Astrocyte (in vitro differentiated cells and primary cell): Measurements from ENCODE around the gene TICAM1. TPM values are rescaled to one million over a fixed set of nuclear protein-coding genes. Genes with fewer than 3 reads are reported as not detected.

Experiments used
- DNase-seq: peaks from one replicate; pipeline ENCODE4 v3.0.0-alpha.2; 2010; ENCODE audit warnings: low read depth
- FAIRE-seq: peaks from 2 replicates; lab custom pipeline; 2011; peaks lifted over from hg19 to GRCh38; lab: Jason Lieb, UNC
- H2AFZ ChIP-seq: 2 replicates; pipeline ENCODE4 v1.6.0; 2012; ENCODE audit warnings: low read depth, low read length, inconsistent platforms
- H3K27ac ChIP-seq: 2 replicates; pipeline ENCODE4 v1.5.1; 2011; ENCODE audit warnings: low read depth, low read length, inconsistent platforms
- H3K27me3 ChIP-seq: 2 replicates; pipeline ENCODE4 v1.6.0; 2011; ENCODE audit warnings: low read length, inconsistent platforms; ENCODE audit not compliant: insufficient read depth
- H3K36me3 ChIP-seq: 2 replicates; pipeline ENCODE4 v1.5.1; 2011; ENCODE audit warnings: low read length, inconsistent platforms; ENCODE audit not compliant: insufficient read depth
- H3K4me1 ChIP-seq: 2 replicates; pipeline ENCODE4 v1.5.1; 2011; ENCODE audit warnings: low read length, inconsistent platforms; ENCODE audit not compliant: insufficient read depth
- H3K4me2 ChIP-seq: 2 replicates; pipeline ENCODE4 v1.6.0; 2012; ENCODE audit warnings: low read length, inconsistent platforms
- H3K4me3 ChIP-seq: 2 replicates; pipeline ENCODE4 v1.5.1; 2011; ENCODE audit warnings: low read depth, mild to moderate bottlenecking, low read length, inconsistent platforms; ENCODE audit not compliant: insufficient read depth
- H3K79me2 ChIP-seq: 2 replicates; pipeline ENCODE4 v1.6.0; 2012; ENCODE audit warnings: mild to moderate bottlenecking, low read length, inconsistent platforms; ENCODE audit not compliant: insufficient read depth
- H3K9ac ChIP-seq: 2 replicates; pipeline ENCODE4 v1.6.0; 2012; ENCODE audit warnings: mild to moderate bottlenecking, low read length, inconsistent platforms
- H3K9me3 ChIP-seq: 2 replicates; pipeline ENCODE4 v1.5.1; 2012; ENCODE audit warnings: low read depth, mild to moderate bottlenecking, low read length, inconsistent platforms; ENCODE audit not compliant: insufficient read depth
- H4K20me1 ChIP-seq: 2 replicates; pipeline ENCODE4 v1.6.0; 2012; ENCODE audit warnings: low read length, inconsistent platforms; ENCODE audit not compliant: insufficient read depth
- H3K27ac Mint-ChIP-seq: one replicate; pipeline ENCODE4 v1.8.0; 2021; ENCODE audit warnings: mild to moderate bottlenecking, mixed read lengths; ENCODE audit not compliant: unreplicated experiment
- H3K27me3 Mint-ChIP-seq: one replicate; pipeline ENCODE4 v1.8.0; 2021; ENCODE audit warnings: low read depth, mixed read lengths; ENCODE audit not compliant: unreplicated experiment
- H3K36me3 Mint-ChIP-seq: one replicate; pipeline ENCODE4 v1.8.0; 2021; ENCODE audit warnings: low read depth, mixed read lengths; ENCODE audit not compliant: unreplicated experiment
- H3K4me1 Mint-ChIP-seq: one replicate; pipeline ENCODE4 v1.8.0; 2021; ENCODE audit warnings: low read depth, mixed read lengths; ENCODE audit not compliant: unreplicated experiment
- H3K4me3 Mint-ChIP-seq: one replicate; pipeline ENCODE4 v1.8.0; 2021; ENCODE audit warnings: mild to moderate bottlenecking, moderate library complexity, mixed read lengths; ENCODE audit not compliant: unreplicated experiment
- H3K9me3 Mint-ChIP-seq: one replicate; pipeline ENCODE4 v1.8.0; 2021; ENCODE audit warnings: mild to moderate bottlenecking, mixed read lengths; ENCODE audit not compliant: unreplicated experiment
- CTCF ChIP-seq: IDR thresholded peaks from 2 replicates; pipeline ENCODE4 v1.5.1; 2011; ENCODE audit warnings: low read depth, mild to moderate bottlenecking, inconsistent platforms, low read length, moderate library complexity; ENCODE audit not compliant: insufficient read depth
- EZH2 ChIP-seq: IDR thresholded peaks from 2 replicates; pipeline ENCODE4 v1.6.1; 2012; ENCODE audit warnings: mild to moderate bottlenecking, low read length, inconsistent platforms; ENCODE audit not compliant: insufficient read depth
- total RNA-seq: library from RNA; stranded (reverse); gene quantifications from 2 replicates; pipeline ENCODE4 v1.2.1, GENCODE V29; 2021

Gene TICAM1
- total RNA-seq, 1 donor from 2014 or later = 10.0 TPM

- TF ChIP-seq EZH2 (no peak), CTCF (no peak)
Measured at GRCh38 chr19:4878491-4878968, 47.0 kb upstream of the TICAM1 start.

GRCh38 chr19:4877753-4878490, 46.4 kb upstream of the TICAM1 start:
- FAIRE-seq (no peak), DNase-seq (no peak)
- no peaks in the 10 kb centered on the region for H3K9me3 ChIP-seq
- no peak overlapping the region for H3K4me3 ChIP-seq
- H3K36me3 ChIP-seq = no peaks in the 10 kb centered on the region
- H3K27me3 ChIP-seq = peaks cover 3% of the 10 kb centered on the region
- no peaks in the 10 kb centered on the region for H3K79me2 ChIP-seq
- H3K4me2 ChIP-seq = peak overlapping the region; percentile 43
- H3K36me3 Mint-ChIP-seq = peaks cover 5% of the 10 kb centered on the region
- no peaks in the 10 kb centered on the region for H3K9me3 Mint-ChIP-seq
- H4K20me1 ChIP-seq = no peaks in the 10 kb centered on the region
- peaks cover 6% of the 10 kb centered on the region for H3K27me3 Mint-ChIP-seq
- peaks cover 18% of the 10 kb centered on the region for H3K4me1 ChIP-seq
- H2AFZ ChIP-seq = peak overlapping the region; percentile 96
- H3K9ac ChIP-seq = peak overlapping the region; percentile 65
- TF ChIP-seq EZH2 = no peak
- no peak for TF ChIP-seq CTCF
- H3K4me3 Mint-ChIP-seq = no peak overlapping the region
- no peak overlapping the region for H3K27ac Mint-ChIP-seq
- no peak overlapping the region for H3K27ac ChIP-seq
- no peaks in the 10 kb centered on the region for H3K4me1 Mint-ChIP-seq

More at GRCh38 chr19:4878491-4878968, 47.0 kb upstream of the TICAM1 start:
- no peak for FAIRE-seq
- peaks cover 18% of the 10 kb centered on the region for H3K4me1 ChIP-seq
- H3K4me3 ChIP-seq = no peak overlapping the region
- Mint-ChIP-seq H3K4me3 (no peak overlapping the region), H3K9me3 (no peaks in the 10 kb centered on the region), H3K36me3 (peaks cover 5% of the 10 kb centered on the region), H3K27ac (no peak overlapping the region), H3K27me3 (peaks cover 6% of the 10 kb centered on the region), H3K4me1 (no peaks in the 10 kb centered on the region)
- no peak for DNase-seq
- peak overlapping the region; percentile 65 for H3K9ac ChIP-seq
- no peaks in the 10 kb centered on the region for H3K9me3 ChIP-seq
- H3K27ac ChIP-seq = no peak overlapping the region
- H3K36me3 ChIP-seq = no peaks in the 10 kb centered on the region
- no peaks in the 10 kb centered on the region for H4K20me1 ChIP-seq
- peak overlapping the region; percentile 43 for H3K4me2 ChIP-seq
- H2AFZ ChIP-seq = peak overlapping the region; percentile 96
- no peaks in the 10 kb centered on the region for H3K79me2 ChIP-seq
- H3K27me3 ChIP-seq = peaks cover 3% of the 10 kb centered on the region

- Histone ChIP-seq H3K79me2 (no peaks in the 10 kb centered on the region), H3K27me3 (peaks cover 3% of the 10 kb centered on the region), H3K9ac (no peak overlapping the region), H3K4me2 (no peak overlapping the region), H3K4me3 (no peak overlapping the region), H3K36me3 (no peaks in the 10 kb centered on the region), H3K4me1 (peaks cover 24% of the 10 kb centered on the region), H3K9me3 (no peaks in the 10 kb centered on the region), H4K20me1 (no peaks in the 10 kb centered on the region), H3K27ac (no peak overlapping the region), H2AFZ (no peak overlapping the region)
- FAIRE-seq (no peak), DNase-seq (no peak)
- TF ChIP-seq EZH2 (no peak), CTCF (no peak)
- H3K27ac Mint-ChIP-seq = no peak overlapping the region
- no peak overlapping the region for H3K4me3 Mint-ChIP-seq
- no peaks in the 10 kb centered on the region for H3K9me3 Mint-ChIP-seq
- peaks cover 2% of the 10 kb centered on the region for H3K4me1 Mint-ChIP-seq
- H3K27me3 Mint-ChIP-seq = peaks cover 6% of the 10 kb centered on the region
- H3K36me3 Mint-ChIP-seq = peaks cover 5% of the 10 kb centered on the region
Measured at GRCh38 chr19:4873930-4874329, 42.4 kb upstream of the TICAM1 start.
